HTERT RPE-1 (cell line): Measurements from ENCODE around the gene ENHO.
"Not testable (repeated sequence)": the region's sequence is repeated elsewhere in the genome, so short reads cannot be mapped to it uniquely, and the experiment has no call there.

Experiments
- in situ Hi-C: fragments of 300-500 bp; cut with MboI; formaldehyde crosslinking; loops from 4 replicates; pipeline ENCODE4 v1.14.3; 2020; ENCODE audit warnings: low sequenced_read_pairs

The ENHO gene

DNA sequence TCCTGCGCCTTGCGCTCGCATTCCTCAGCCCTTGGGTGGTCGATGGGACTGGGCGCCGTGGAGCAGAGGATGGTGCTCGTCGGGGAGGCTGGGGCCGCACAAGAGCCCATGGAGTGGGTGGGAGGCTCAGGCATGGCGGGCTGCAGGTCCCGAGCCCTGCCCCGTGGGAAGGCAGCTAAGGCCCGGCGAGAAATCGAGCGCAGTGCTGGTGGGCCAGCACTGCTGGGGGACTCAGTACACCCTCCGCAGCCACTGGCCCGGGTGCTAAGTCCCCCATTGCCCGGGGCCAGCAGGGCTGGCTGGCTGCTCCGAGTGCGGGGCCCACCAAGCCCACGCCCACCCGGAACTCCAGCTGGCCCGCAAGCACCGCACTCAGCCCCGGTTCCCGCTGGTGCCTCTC is 40.0 kb downstream of the ENHO start:
- in situ Hi-C loops = not testable (repeated sequence)

DNA sequence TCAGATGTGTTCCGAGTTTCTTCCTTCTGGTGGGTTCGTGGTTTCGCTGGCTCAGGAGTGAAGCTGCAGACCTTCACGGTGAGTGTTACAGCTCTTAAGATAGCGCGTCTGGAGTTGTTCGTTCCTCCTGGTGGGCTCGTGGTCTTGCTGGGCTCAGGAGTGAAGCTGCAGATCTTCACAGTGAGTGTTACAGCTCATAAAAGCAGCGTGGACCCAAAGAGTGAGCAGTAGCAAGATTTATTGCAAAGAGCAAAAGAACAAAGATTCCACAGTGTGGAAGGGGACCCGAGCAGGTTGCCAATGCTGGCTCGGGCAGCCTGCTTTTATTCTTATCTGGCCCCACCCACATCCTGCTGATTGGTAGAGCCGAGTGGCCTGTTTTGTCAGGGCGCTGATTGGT is 41.2 kb downstream of the ENHO start:
- in situ Hi-C loops = not testable (repeated sequence)

DNA sequence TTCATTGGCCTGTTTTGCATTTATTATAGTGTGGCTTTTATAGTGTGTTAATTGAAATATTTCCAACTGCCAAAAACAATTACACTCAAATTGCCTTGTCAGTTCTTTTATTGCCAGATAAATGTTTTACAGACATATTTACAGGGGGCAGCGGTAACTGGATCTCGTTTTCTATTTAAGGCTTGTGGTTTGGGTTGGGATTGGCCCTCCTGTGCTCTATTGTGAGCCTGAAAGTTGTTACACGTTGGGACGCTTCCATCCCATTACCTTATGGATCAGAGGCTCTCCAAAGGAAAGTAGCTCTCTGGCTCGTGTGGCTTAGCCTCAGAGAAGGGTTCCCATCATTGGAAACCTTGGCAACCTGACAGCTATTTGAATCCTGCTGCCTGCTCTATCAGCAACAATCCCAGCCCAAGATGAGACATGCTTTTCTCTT is 43.3 kb downstream of the ENHO start:
- in situ Hi-C loops = no loop called here

DNA sequence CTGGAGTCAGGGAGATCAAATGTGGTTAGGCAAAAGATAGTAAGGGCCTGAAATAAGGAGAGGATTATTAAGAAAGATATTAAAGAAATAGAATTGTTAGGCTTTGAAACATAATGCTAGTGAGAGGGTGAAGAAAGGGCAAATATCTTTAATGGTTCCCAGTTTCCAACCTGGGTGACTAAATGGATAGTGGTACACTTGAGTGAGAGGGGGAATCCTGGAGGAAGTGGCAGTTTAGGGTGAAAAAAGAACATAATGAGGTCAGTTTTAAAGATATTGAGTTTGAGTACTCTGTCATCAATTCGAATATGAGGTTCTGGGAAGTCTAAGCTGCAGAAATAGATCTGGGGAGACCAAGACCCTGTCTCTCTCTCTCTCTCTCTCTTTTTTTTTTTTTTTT is 45.2 kb downstream of the ENHO start:
- in situ Hi-C loops = no loop called here

DNA sequence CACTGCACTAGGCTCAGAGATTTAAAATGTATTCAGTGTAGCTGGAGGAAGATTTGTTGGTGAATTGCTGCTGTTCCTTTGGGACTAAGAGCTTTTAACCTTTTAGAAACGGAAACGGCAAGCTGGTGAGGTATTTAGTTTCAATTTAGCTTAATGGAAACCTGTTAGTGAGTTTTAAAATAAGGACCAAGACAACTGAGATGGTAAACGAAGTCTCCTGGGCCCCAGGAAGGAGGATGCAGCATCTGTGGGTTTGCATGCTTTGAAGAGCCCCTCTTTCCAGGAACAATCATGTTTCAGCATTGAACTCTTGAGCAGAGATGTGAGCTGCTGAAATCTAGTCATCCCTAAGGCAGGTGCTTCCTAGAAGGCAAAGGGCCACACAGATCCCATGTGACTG is 47.7 kb downstream of the ENHO start:
- in situ Hi-C loops = no loop called here
